Nephron progenitor cell (in vitro differentiated cells): Measurements from ENCODE around the gene PLCD1.
A peak's percentile ranks its signal among the peaks of the same experiment; 100 is the strongest.

Experiments used
- DNase-seq: peaks from one replicate; pipeline ENCODE4 v3.0.0; 2021
- H3K27ac Mint-ChIP-seq: 2 replicates; pipeline ENCODE4 v1.8.0; 2021; ENCODE audit warnings: mild to moderate bottlenecking, moderate library complexity, mixed read lengths
- H3K27me3 Mint-ChIP-seq: 2 replicates; pipeline ENCODE4 v1.8.0; 2021; ENCODE audit warnings: mild to moderate bottlenecking, low read depth, mixed read lengths; ENCODE audit not compliant: poor library complexity
- H3K36me3 Mint-ChIP-seq: 2 replicates; pipeline ENCODE4 v1.8.0; 2021; ENCODE audit warnings: low read depth, mixed read lengths
- H3K4me1 Mint-ChIP-seq: 2 replicates; pipeline ENCODE4 v1.8.0; 2021; ENCODE audit warnings: mixed read lengths
- H3K4me3 Mint-ChIP-seq: 2 replicates; pipeline ENCODE4 v1.8.0; 2021; ENCODE audit warnings: mild to moderate bottlenecking, moderate library complexity, mixed read lengths
- H3K9me3 Mint-ChIP-seq: 2 replicates; pipeline ENCODE4 v1.8.0; 2021; ENCODE audit warnings: mild to moderate bottlenecking, moderate library complexity, mixed read lengths
- TF ChIP-seq, protein P1 (sequence below): fragments of 200-600 bp; sonication (generic); IDR thresholded peaks from 2 replicates; pipeline ENCODE4 v1.5.0; 2021; ENCODE audit warnings: antibody characterized with exemption

PLCD1 gene

DNA sequence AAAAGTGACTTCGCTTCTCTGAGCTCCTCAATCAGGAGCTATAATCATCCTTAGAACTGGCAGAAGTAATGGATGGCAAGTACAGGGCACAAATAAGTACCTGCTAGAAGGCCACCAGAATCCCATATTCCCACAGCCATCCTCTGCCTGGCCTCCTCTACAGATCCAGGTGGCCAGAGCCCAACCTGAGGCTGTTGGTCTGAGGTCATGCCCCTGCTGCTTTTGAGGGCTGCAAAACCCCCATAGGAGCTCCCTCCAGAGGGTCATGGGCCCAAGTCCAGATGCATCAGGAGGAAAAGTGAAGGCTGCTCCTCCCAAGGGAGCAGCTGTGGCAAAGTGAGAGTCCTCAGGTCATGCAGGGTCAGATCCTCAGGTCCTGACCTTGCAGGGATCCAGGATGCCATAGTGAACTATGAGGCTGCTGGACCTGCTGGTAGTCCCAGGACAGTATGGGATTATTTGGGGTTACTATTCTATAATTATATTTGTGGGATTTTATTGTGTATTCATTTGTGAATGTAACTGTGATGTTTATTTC lies 3.0 kb upstream of the PLCD1 start:
- Mint-ChIP-seq H3K36me3 (no peaks in the 10 kb centered on the region), H3K4me1 (peaks cover 17% of the 10 kb centered on the region), H3K9me3 (no peaks in the 10 kb centered on the region), H3K27me3 (peaks cover 71% of the 10 kb centered on the region), H3K4me3 (no peak overlapping the region), H3K27ac (no peak overlapping the region)
- DNase-seq = no peak
- TF ChIP-seq, protein P1, sequence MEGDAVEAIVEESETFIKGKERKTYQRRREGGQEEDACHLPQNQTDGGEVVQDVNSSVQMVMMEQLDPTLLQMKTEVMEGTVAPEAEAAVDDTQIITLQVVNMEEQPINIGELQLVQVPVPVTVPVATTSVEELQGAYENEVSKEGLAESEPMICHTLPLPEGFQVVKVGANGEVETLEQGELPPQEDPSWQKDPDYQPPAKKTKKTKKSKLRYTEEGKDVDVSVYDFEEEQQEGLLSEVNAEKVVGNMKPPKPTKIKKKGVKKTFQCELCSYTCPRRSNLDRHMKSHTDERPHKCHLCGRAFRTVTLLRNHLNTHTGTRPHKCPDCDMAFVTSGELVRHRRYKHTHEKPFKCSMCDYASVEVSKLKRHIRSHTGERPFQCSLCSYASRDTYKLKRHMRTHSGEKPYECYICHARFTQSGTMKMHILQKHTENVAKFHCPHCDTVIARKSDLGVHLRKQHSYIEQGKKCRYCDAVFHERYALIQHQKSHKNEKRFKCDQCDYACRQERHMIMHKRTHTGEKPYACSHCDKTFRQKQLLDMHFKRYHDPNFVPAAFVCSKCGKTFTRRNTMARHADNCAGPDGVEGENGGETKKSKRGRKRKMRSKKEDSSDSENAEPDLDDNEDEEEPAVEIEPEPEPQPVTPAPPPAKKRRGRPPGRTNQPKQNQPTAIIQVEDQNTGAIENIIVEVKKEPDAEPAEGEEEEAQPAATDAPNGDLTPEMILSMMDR = no peak

DNA sequence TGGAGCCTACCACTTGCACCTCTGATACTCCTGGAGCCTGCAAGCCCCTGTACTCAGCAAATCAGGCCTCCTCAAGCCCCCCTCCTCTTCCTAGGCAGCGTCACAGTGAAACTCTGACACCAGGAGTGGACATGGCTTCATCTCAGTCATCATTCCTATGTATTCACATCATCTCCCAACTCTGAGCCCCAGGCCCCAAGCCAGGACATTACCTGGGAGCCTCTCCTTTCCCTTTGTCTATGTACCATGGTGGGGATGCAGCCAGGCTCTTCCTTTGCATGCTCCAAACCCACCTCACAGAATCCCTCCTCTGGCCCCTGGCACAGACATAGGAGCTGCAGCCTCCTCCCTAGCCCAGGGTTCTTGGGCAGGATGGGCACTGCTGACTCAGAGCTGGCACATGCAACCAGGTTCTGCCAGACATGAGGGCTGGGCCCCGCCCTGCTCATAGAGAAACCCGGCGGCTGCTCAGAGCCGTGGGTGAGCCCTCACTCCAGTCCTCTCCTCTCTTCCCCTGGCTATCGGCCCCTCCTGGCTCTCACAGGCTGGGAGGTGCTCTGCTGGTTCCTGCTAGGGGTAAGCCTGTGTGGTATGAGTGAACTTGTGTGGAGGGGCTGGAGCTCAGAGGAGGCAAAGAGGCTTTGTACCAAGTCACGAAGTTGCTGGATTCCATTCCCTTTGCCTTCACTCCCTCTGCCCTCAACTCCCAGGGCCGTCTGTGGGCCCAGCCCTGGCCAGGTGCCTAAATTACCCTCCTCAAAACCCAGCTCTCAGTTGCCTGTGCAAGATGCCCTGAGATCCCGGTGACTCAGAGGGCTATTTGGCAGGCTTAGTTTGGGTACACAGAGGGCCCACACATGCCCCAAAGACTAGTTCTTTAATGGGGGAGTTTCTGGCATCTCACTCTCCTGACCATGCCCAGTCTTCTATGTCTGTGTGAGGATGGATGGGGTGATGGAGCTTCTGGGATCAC lies 1.9 kb upstream of the PLCD1 start:
- Mint-ChIP-seq H3K27me3 (peaks cover 82% of the 10 kb centered on the region), H3K4me1 (peaks cover 6% of the 10 kb centered on the region), H3K9me3 (no peaks in the 10 kb centered on the region), H3K27ac (no peak overlapping the region), H3K36me3 (no peaks in the 10 kb centered on the region), H3K4me3 (peak overlapping the region; percentile 66)
- TF ChIP-seq, protein P1 = no peak
- no peak for DNase-seq

- no peaks in the 10 kb centered on the region for H3K36me3 Mint-ChIP-seq
- DNase-seq = no peak
- no peaks in the 10 kb centered on the region for H3K9me3 Mint-ChIP-seq
- H3K4me1 Mint-ChIP-seq = peaks cover 11% of the 10 kb centered on the region
- TF ChIP-seq, protein P1 = no peak
- H3K27ac Mint-ChIP-seq = no peak overlapping the region
- H3K27me3 Mint-ChIP-seq = peaks cover 83% of the 10 kb centered on the region
- peak overlapping the region; percentile 70 for H3K4me3 Mint-ChIP-seq
Measured at GRCh38 chr3:38030126-38031021, 932 bp upstream of the PLCD1 start.

DNA sequence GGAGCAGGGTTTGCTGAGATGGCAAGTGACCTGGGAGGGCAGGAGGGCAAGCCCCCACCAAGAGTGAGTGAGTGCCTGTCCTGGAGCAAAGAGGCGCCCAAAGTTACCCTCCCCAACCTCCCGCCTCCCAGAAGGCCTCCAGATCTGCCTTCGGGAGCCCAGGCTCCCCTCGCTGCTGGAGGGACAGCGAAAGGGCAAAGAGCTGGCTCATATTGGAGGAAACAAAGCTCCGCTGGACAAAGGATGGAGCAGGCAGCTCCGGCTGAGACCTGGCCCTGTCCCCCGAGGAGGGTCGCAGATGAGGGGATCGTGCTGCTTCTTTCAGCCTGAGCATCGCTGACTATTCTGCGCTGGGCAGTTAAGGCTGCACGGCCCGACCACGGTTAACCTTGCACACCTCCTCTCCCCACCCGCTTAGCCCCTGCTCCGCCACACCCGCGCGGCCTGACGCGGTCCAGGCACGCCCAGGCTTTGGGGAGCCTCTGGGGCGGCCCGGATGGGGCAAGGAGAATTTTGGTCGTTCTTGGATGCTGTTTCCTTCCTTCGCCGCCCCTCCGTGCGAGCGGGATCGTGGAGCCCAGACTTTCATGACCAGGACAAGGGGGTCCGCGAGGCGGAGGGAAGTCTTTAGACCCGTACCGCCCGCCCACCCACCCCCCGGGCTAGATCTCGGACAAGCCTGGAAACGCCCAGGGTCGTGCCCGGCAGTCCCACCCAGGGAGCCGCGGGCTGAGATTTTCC lies 651 bp downstream of the PLCD1 start:
- peak; percentile 47 for DNase-seq
- peaks cover 79% of the 10 kb centered on the region for H3K27me3 Mint-ChIP-seq
- H3K4me1 Mint-ChIP-seq = peaks cover 20% of the 10 kb centered on the region
- no peaks in the 10 kb centered on the region for H3K9me3 Mint-ChIP-seq
- H3K27ac Mint-ChIP-seq = no peak overlapping the region
- H3K4me3 Mint-ChIP-seq = peak overlapping the region; percentile 85
- H3K36me3 Mint-ChIP-seq = no peaks in the 10 kb centered on the region
- TF ChIP-seq, protein P1 = no peak
